K562 (cell line): ENCODE results near the gene ZNF831. TPM values are rescaled to one million over a fixed set of nuclear protein-coding genes. Genes with fewer than 3 reads are reported as not detected.
A peak's percentile ranks its signal among the peaks of the same experiment; 100 is the strongest.

Experiments used
- ATAC-seq: fragments of 200-7000 bp; cut with Tn5 transposase; 3 replicates; pipeline ENCODE4 v1.9.1; 2020; ENCODE audit warnings: moderate library complexity
- BruUV-seq: library from RNA; stranded (reverse); fragments of 400-500 nt; replicated peaks from 2 replicates; lab custom pipeline; 2021; lab: Mats Ljungman, UMichigan
- CTCF ChIA-PET: fragments of 300-600 bp; formaldehyde crosslinking; extraction: SDS; loops from one replicate; lab custom pipeline; 2021; ENCODE audit warnings: low intra/inter-chr PET ratio; lab: Yijun Ruan, JAX
- POLR2A ChIA-PET: fragments of 300-600, 350-650 bp; sonication (Branson Sonifier 250); formaldehyde crosslinking; extraction: SDS; loops from one replicate; lab custom pipeline; 2021; ENCODE audit warnings: antibody characterized with exemption, inconsistent platforms; lab: Yijun Ruan, JAX
- DNase-seq, 4 experiments: peaks; one replicate each; pipeline versions ENCODE4 v3.0.0 to v3.0.0-alpha.2; 2011 to 2018; ENCODE audit warnings: low spot score in 3 of 4, mixed read lengths in 3 of 4; ENCODE audit errors: extremely low read depth in 1 of 4
- FAIRE-seq: peaks from 2 replicates; lab custom pipeline; 2011; peaks lifted over from hg19 to GRCh38; lab: Jason Lieb, UNC
- H2AFZ ChIP-seq: 2 replicates; pipeline ENCODE4 v1.6.0; 2011; ENCODE audit warnings: low read depth, low read length, control low read depth, inconsistent platforms
- H3K27ac ChIP-seq: fragments of 200-600 bp; 3 replicates; pipeline ENCODE4 v1.8.0; 2011; ENCODE audit warnings: low read depth, mild to moderate bottlenecking, control low read depth, inconsistent platforms, low read length, moderate library complexity, mixed read lengths; ENCODE audit errors: extremely low read depth
- H3K27me3 ChIP-seq, 2 experiments: fragments of 300-600 bp in 1 of 2; 2 replicates in 1 of 2; 3 replicates in 1 of 2; pipeline versions ENCODE4 v1.6.0 to v1.8.0; 2011; ENCODE audit warnings: inconsistent platforms in 2 of 2, low read length in 2 of 2, mild to moderate bottlenecking in 1 of 2, mixed read lengths in 1 of 2, moderate library complexity in 1 of 2; ENCODE audit not compliant: control insufficient read depth in 2 of 2, insufficient read depth in 2 of 2
- H3K36me3 ChIP-seq: fragments of 300-600 bp; 3 replicates; pipeline ENCODE4 v1.8.0; 2011; ENCODE audit warnings: mild to moderate bottlenecking, low read length, inconsistent platforms; ENCODE audit not compliant: control insufficient read depth, insufficient read depth
- H3K4me1 ChIP-seq, 2 experiments: fragments of 200-600 bp in 1 of 2; replicated peaks in 1 of 2; 2 replicates in 1 of 2; 3 replicates in 1 of 2; pipeline versions ENCODE4 v1.5.1 to v1.8.0; 2011; ENCODE audit warnings: inconsistent platforms in 2 of 2, low read length in 2 of 2, mild to moderate bottlenecking in 1 of 2, mixed read lengths in 1 of 2, moderate library complexity in 1 of 2; ENCODE audit not compliant: control insufficient read depth in 2 of 2, insufficient read depth in 2 of 2
- H3K4me2 ChIP-seq: 2 replicates; pipeline ENCODE4 v1.6.1; 2011; ENCODE audit warnings: low read length, control low read depth, inconsistent platforms, mixed read lengths; ENCODE audit not compliant: insufficient read depth
- H3K4me3 ChIP-seq: fragments of 200-600 bp; sonication (generic), shearing (Covaris generic); 2 replicates; pipeline ENCODE4 v1.5.1; 2016; ENCODE audit warnings: control low read depth, inconsistent platforms
- H3K79me2 ChIP-seq: fragments of 200-600 bp; 3 replicates; pipeline ENCODE4 v1.8.0; 2011; ENCODE audit warnings: low read length, inconsistent platforms; ENCODE audit not compliant: control insufficient read depth, insufficient read depth
- H3K9ac ChIP-seq, 2 experiments: 2 replicates each; pipeline versions ENCODE4 v1.6.0 to v1.6.1; 2011; ENCODE audit warnings: low read depth in 2 of 2, low read length in 2 of 2, control low read depth in 1 of 2, inconsistent platforms in 1 of 2, mild to moderate bottlenecking in 1 of 2, mixed read lengths in 1 of 2; ENCODE audit not compliant: insufficient read depth in 1 of 2
- H3K9me1 ChIP-seq: one replicate; pipeline ENCODE4 v1.6.0; 2011; ENCODE audit warnings: inconsistent platforms, mild to moderate bottlenecking, low read length, moderate library complexity; ENCODE audit not compliant: control insufficient read depth, insufficient read depth
- H3K9me3 ChIP-seq: replicated peaks from 2 replicates; pipeline ENCODE4 v1.5.1; 2011; ENCODE audit warnings: low read depth, low read length, inconsistent platforms; ENCODE audit not compliant: control insufficient read depth, insufficient read depth
- H4K20me1 ChIP-seq: replicated peaks from 2 replicates; pipeline ENCODE4 v1.6.1; 2011; ENCODE audit warnings: low read length, inconsistent platforms, mixed read lengths; ENCODE audit not compliant: control insufficient read depth, insufficient read depth
- FOXK1 ChIP-seq: sonication (generic); formaldehyde crosslinking; IDR thresholded peaks from 2 replicates; pipeline ENCODE4 v1.8.0; 2022; ENCODE audit warnings: missing genetic modification reagents, mild to moderate bottlenecking, borderline replicate concordance
- HOXB6 ChIP-seq: fragments of 250-450 bp; sonication (Bioruptor Pico); IDR thresholded peaks from 2 replicates; pipeline ENCODE4 v1.5.1; 2022; ENCODE audit warnings: mild to moderate bottlenecking, borderline replicate concordance
- RAD51 ChIP-seq: fragments of 450-650 bp; IDR thresholded peaks from 2 replicates; pipeline ENCODE4 v1.7.1; 2016; ENCODE audit warnings: low read depth, mild to moderate bottlenecking, borderline replicate concordance
- TBL1XR1 ChIP-seq, 2 experiments: IDR thresholded peaks; 2 replicates each; pipeline ENCODE4 v1.6.1; 2012; ENCODE audit warnings: improper control_type of control experiment in 2 of 2, low read length in 2 of 2, mild to moderate bottlenecking in 1 of 2
- ZNF165 ChIP-seq: fragments of 250-450 bp; sonication (Bioruptor Pico); IDR thresholded peaks from 2 replicates; pipeline ENCODE4 v1.4.0; 2020; ENCODE audit warnings: borderline replicate concordance
- ZNF175 ChIP-seq: fragments of 200-800 bp; sonication (Bioruptor generic); IDR thresholded peaks from 2 replicates; pipeline ENCODE4 v1.6.1; 2016; ENCODE audit warnings: low read depth, mild to moderate bottlenecking, missing genetic modification characterization, missing compliant biosample characterization
- WGBS: fragments of 100-300 bp; shearing (Covaris generic); methylation state at CpG from one replicate; pipeline ENCODE4 v1.1.6; 2016; ENCODE audit warnings: low coverage, mixed read lengths; ENCODE audit not compliant: insufficient coverage; ENCODE audit errors: missing lambda C conversion rate; 5-methylcytosine and 5-hydroxymethylcytosine counted together
- in situ Hi-C: fragments of 300-500 bp; cut with MboI; formaldehyde crosslinking; loops from 4 replicates; pipeline ENCODE4 v1.15.0; 2018; ENCODE audit warnings: inconsistent platforms, mixed read lengths
- intact Hi-C: fragments of 100-400 bp; cut with micrococcal nuclease; formaldehyde crosslinking; loops from 2 replicates; pipeline ENCODE4 v1.14.2; 2022
- polyA plus RNA-seq, 8 experiments: library from polyadenylated mRNA; depleted of rRNA in 4 of 8; stranded (reverse) in 5 of 8; unstranded in 3 of 8; fragments of >200 nt; fragmentation: Nextera tagmentation in 2 of 8; fragmentation: Illumina TruSeq in 1 of 8; extraction: Ambion mirVana in 2 of 8; extraction: Trizol in 1 of 8; gene quantifications; 2 replicates each; pipeline versions ENCODE4 v1.2.1 to v1.2.3, GENCODE V29; 2011 to 2014; ENCODE audit warnings: inconsistent platforms in 1 of 8, missing spikeins in 1 of 8
- total RNA-seq, 7 experiments: library from RNA; depleted of rRNA in 6 of 7; stranded (reverse); fragments of >200 nt in 6 of 7; fragmentation: Illumina TruSeq in 2 of 7; extraction: Trizol in 2 of 7; gene quantifications; 2 replicates each; pipeline versions ENCODE4 v1.2.1 to v1.2.3, GENCODE V29; 2011 to 2021; ENCODE audit warnings: low replicate concordance in 1 of 7
- TF ChIP-seq, protein P1 (sequence below), 2 experiments: fragments of 450-650 bp in 1 of 2; sonication (generic) in 1 of 2; formaldehyde crosslinking in 1 of 2; IDR thresholded peaks; 2 replicates each; pipeline versions ENCODE4 v1.7.1 to v1.9.0; 2016 to 2022; ENCODE audit warnings: inconsistent platforms in 1 of 2, mild to moderate bottlenecking in 1 of 2, missing genetic modification reagents in 1 of 2

Gene ZNF831
- total and polyA plus RNA-seq, 9 of the 15 experiments (the other 6 are each of a cell fraction or from before 2014, with no cell fraction given): not detected

DNA sequence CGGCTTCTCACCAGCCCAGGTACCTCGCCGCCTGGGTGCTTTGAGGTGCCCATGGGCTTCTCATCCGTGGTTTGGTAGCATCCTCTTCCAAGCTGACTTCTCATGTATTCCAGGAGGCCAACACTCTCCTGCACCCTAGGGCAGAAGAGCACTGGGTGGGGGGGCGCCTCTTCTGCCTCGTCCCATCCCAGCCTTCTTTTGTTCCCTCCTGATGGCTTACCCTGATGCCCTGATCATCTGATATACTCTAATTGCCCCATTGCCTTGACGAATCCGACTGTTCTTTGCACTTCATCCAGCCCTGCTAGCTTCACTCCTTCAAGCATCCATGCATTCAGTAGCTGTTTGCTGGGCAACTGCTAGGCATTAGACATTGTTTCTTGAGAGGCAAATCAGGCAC is 60.6 kb downstream of the ZNF831 start:
- in situ Hi-C loops: loop anchor here (10.0 kb wide), 1 partner anchor 249 kb away; no protein-coding TSS in a partner anchor

DNA sequence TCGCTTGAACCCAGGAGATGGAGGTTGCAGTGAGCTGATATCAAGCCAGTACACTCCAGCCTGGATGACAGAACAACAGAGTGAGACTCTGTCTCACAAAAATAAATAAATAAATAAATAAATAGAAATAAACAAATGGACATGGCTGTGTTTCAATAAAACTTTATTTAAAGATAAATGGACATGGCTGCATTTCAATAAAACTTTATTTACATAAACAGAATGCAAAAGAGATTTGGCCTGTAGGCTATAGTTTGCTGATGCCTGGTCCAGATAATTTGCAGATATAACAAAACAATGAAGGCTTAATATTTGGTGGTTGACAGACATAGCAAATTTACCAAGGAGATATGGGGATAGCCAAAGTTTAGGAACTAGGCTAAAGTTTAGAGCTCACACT is 66.8 kb downstream of the ZNF831 start:
- Histone ChIP-seq H3K27ac (no peak overlapping the region), H4K20me1 (no peaks in the 10 kb centered on the region), H3K79me2 (no peaks in the 10 kb centered on the region), H3K9me3 (no peaks in the 10 kb centered on the region), H3K36me3 (no peaks in the 10 kb centered on the region), H3K4me2 (no peak overlapping the region), H3K4me1 (no peaks in the 10 kb centered on the region), H2AFZ (no peak overlapping the region)
- 10% methylated on average over 1 of the region's 1 CpG for WGBS
- ChIA-PET POLR2A (no interaction called here), CTCF (interaction anchor here (0.5 kb wide), 1 partner anchor 174 kb away, joined by 3 read pairs; no protein-coding TSS in a partner anchor)
- no TSS peak for BruUV-seq
- TF ChIP-seq, protein P1, sequence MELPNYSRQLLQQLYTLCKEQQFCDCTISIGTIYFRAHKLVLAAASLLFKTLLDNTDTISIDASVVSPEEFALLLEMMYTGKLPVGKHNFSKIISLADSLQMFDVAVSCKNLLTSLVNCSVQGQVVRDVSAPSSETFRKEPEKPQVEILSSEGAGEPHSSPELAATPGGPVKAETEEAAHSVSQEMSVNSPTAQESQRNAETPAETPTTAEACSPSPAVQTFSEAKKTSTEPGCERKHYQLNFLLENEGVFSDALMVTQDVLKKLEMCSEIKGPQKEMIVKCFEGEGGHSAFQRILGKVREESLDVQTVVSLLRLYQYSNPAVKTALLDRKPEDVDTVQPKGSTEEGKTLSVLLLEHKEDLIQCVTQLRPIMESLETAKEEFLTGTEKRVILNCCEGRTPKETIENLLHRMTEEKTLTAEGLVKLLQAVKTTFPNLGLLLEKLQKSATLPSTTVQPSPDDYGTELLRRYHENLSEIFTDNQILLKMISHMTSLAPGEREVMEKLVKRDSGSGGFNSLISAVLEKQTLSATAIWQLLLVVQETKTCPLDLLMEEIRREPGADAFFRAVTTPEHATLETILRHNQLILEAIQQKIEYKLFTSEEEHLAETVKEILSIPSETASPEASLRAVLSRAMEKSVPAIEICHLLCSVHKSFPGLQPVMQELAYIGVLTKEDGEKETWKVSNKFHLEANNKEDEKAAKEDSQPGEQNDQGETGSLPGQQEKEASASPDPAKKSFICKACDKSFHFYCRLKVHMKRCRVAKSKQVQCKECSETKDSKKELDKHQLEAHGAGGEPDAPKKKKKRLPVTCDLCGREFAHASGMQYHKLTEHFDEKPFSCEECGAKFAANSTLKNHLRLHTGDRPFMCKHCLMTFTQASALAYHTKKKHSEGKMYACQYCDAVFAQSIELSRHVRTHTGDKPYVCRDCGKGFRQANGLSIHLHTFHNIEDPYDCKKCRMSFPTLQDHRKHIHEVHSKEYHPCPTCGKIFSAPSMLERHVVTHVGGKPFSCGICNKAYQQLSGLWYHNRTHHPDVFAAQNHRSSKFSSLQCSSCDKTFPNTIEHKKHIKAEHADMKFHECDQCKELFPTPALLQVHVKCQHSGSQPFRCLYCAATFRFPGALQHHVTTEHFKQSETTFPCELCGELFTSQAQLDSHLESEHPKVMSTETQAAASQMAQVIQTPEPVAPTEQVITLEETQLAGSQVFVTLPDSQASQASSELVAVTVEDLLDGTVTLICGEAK (IDR thresholded peaks at IDR 0.05): peak; percentile 93
- TF ChIP-seq, protein P1 (CRISPR knock-in tag; IDR thresholded peaks at IDR 0.05): peak; percentile 79
- no peak for TF ChIP-seq RAD51
- TF ChIP-seq, all 486 proteins: peak for 1
- in situ Hi-C loops: no loop called here
- Histone ChIP-seq H3K9ac (no peak overlapping the region), H3K4me3 (no peak overlapping the region), H3K27me3 (peaks cover 6 to 9% of the 10 kb centered on the region in 2 experiments; a peak in 3 of 5 replicates), H3K9me1 (no peaks in the 10 kb centered on the region)
- no peak for ATAC-seq
- no peak for DNase-seq
- no peak for FAIRE-seq
- intact Hi-C loops: no loop called here

More for the DNA sequence above, 60.6 kb downstream of the ZNF831 start:
- ChIA-PET CTCF (interaction anchor here (5.1 kb wide), 1 partner anchor 355 kb away, joined by 59 read pairs; no protein-coding TSS in a partner anchor), POLR2A (interaction anchor here (0.6 kb wide), 1 partner anchor 573 kb away, joined by 3 read pairs; the partner anchor contains the start of gene STX16)
- no peaks in the 10 kb centered on the region for H3K9me3 ChIP-seq
- intact Hi-C loops: loop anchor here (5.0 kb wide), 1 partner anchor 183 kb away; no protein-coding TSS in a partner anchor
- H3K4me3 ChIP-seq: no peak overlapping the region
- no peak overlapping the region for H3K9ac ChIP-seq
- ATAC-seq (no peak), FAIRE-seq (no peak), DNase-seq (no peak)
- WGBS: 0% methylated on average over 8 of the region's 8 CpGs
- H3K9me1 ChIP-seq: no peaks in the 10 kb centered on the region
- peaks cover 5% of the 10 kb centered on the region; the same call in 1 of the 2 replicates for H4K20me1 ChIP-seq
- no peak overlapping the region for H3K4me2 ChIP-seq
- H3K27ac ChIP-seq: no peak overlapping the region
- peaks cover 0 to 9% of the 10 kb centered on the region in 2 experiments; a peak in 2 of 5 replicates for H3K4me1 ChIP-seq
- no peak overlapping the region for H2AFZ ChIP-seq
- peaks cover 26 to 39% of the 10 kb centered on the region in 2 experiments for H3K27me3 ChIP-seq
- H3K79me2 ChIP-seq: no peaks in the 10 kb centered on the region
- H3K36me3 ChIP-seq: no peaks in the 10 kb centered on the region
- TF ChIP-seq ZNF165 (CRISPR knock-in tag) (no peak), TBL1XR1 (IDR thresholded peaks at IDR 0.05; ENCODE audit: low read length in 2 of 2) (no peak), ZNF175 (CRISPR knock-in tag) (no peak), HOXB6 (CRISPR knock-in tag) (no peak), FOXK1 (CRISPR knock-in tag) (no peak)
- TF ChIP-seq, all 486 proteins: peak for 0
- no TSS peak for BruUV-seq
